Measurements from ENCODE around the gene UBL5. TPM values are rescaled to one million over a fixed set of nuclear protein-coding genes. Genes with fewer than 3 reads are reported as not detected.

Gene UBL5
- total RNA-seq, 2 donors from 2014 or later, result 316 to 384 TPM

DNA sequence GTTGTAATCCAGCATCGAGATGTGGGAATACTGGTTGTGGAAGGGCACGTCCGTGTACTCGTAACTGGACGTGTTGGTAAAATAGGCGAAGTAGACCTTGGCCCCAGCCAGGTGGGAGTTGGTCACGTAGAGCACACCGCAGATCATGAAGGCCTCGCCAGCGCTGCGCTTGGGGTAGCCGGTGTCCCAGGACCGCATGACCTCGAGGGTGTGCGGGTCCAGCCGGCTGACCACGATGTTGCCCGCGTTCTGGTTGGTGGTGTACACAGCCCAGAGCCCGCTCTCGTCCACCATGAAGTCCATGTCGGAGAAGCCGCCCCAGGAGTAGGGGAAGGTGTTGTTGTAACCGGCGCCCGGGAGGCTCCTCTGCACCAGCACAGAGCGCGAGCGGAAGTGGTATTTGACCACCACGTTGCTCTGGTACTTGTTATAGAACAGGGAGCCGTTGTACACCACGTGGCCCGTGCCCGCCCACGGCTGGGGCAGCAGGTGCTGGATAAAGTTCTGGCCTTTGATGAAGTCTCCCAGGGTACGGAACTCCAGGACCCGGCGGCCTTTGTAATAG is 26.6 kb downstream of the UBL5 start:
- Histone ChIP-seq H3K9ac (ENCODE audit: low read depth in 2 of 2, low read length in 2 of 2) (no peak overlapping the region), H3K36me3 (no peaks in the 10 kb centered on the region), H3K4me3 (no peak overlapping the region), H3K4me1 (no peaks in the 10 kb centered on the region), H3K9me3 (no peaks in the 10 kb centered on the region), H3K27me3 (no peaks in the 10 kb centered on the region), H3K27ac (no peak overlapping the region)
- DNase-seq, result no peak
- TF ChIP-seq, protein P1, sequence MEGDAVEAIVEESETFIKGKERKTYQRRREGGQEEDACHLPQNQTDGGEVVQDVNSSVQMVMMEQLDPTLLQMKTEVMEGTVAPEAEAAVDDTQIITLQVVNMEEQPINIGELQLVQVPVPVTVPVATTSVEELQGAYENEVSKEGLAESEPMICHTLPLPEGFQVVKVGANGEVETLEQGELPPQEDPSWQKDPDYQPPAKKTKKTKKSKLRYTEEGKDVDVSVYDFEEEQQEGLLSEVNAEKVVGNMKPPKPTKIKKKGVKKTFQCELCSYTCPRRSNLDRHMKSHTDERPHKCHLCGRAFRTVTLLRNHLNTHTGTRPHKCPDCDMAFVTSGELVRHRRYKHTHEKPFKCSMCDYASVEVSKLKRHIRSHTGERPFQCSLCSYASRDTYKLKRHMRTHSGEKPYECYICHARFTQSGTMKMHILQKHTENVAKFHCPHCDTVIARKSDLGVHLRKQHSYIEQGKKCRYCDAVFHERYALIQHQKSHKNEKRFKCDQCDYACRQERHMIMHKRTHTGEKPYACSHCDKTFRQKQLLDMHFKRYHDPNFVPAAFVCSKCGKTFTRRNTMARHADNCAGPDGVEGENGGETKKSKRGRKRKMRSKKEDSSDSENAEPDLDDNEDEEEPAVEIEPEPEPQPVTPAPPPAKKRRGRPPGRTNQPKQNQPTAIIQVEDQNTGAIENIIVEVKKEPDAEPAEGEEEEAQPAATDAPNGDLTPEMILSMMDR (IDR thresholded peaks at IDR 0.05), result no peak
- intact Hi-C loops (cut with DNase I), result no loop called here

DNA sequence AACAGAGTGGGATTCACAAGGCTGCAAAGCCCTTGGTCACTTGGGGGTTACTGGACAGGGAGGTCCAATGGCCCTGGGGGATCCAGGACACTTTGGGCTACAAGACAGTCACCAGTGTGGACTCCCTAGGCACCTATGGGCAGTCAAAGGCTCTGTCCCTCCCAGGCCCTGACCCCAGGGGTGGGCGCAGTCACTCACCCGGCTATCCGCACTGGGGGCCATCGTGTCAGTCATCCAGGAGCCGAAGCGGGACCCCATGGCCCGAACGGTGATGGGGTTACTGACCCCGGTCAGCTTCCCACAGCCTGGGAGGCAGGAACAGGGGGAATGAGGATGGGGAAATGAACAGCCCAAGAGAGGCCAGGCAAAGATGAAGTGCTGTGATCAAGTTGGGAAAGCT is 28.9 kb downstream of the UBL5 start:
- intact Hi-C loops (cut with DNase I), result no loop called here
- H3K4me3 ChIP-seq, result no peak overlapping the region
- TF ChIP-seq, protein P1 (IDR thresholded peaks at IDR 0.05), result no peak
- no peaks in the 10 kb centered on the region for H3K36me3 ChIP-seq
- no peaks in the 10 kb centered on the region for H3K9me3 ChIP-seq
- H3K9ac ChIP-seq (ENCODE audit: low read depth in 2 of 2, low read length in 2 of 2), result no peak overlapping the region
- H3K27me3 ChIP-seq, result no peaks in the 10 kb centered on the region
- H3K27ac ChIP-seq, result no peak overlapping the region
- H3K4me1 ChIP-seq, result no peaks in the 10 kb centered on the region
- DNase-seq, result no peak

DNA sequence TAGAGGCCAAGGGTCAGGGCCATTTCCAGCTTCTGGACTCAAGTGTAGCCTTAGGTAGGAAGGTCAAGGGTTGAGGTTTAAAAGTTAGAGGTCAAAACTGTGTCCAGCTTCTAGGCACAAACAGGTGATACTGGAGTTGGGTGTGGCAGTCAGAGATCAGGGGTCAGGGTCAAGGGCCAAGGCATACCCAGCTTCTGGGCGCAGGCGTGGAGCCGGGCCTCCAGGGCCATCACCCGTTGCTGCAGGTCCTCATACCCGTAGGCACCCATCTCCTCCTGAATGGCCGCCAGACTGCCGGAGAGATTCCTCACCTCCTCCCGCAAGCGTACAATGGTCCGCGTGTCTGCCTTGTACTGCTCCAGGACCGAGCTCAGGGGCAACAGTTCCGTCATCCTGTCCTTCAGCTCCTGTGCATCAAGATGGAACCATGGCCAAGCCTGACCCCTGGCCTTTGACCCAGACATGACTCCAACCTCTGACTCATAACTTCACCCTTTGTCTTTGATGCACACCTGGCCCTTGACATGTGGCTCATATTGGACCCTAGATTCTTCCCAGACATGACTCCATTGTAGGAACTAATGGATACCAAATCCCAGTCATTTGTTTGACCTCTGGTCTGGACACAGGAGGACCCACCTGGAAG is 29.5 kb downstream of the UBL5 start:
- no peaks in the 10 kb centered on the region for H3K27me3 ChIP-seq
- TF ChIP-seq, protein P1 (IDR thresholded peaks at IDR 0.05), result no peak
- no peaks in the 10 kb centered on the region for H3K9me3 ChIP-seq
- no peak overlapping the region for H3K27ac ChIP-seq
- no peak overlapping the region for H3K9ac ChIP-seq (ENCODE audit: low read depth in 2 of 2, low read length in 2 of 2)
- no peak overlapping the region for H3K4me3 ChIP-seq
- intact Hi-C loops (cut with DNase I), result no loop called here
- H3K36me3 ChIP-seq, result no peaks in the 10 kb centered on the region
- no peaks in the 10 kb centered on the region for H3K4me1 ChIP-seq
- no peak for DNase-seq

DNA sequence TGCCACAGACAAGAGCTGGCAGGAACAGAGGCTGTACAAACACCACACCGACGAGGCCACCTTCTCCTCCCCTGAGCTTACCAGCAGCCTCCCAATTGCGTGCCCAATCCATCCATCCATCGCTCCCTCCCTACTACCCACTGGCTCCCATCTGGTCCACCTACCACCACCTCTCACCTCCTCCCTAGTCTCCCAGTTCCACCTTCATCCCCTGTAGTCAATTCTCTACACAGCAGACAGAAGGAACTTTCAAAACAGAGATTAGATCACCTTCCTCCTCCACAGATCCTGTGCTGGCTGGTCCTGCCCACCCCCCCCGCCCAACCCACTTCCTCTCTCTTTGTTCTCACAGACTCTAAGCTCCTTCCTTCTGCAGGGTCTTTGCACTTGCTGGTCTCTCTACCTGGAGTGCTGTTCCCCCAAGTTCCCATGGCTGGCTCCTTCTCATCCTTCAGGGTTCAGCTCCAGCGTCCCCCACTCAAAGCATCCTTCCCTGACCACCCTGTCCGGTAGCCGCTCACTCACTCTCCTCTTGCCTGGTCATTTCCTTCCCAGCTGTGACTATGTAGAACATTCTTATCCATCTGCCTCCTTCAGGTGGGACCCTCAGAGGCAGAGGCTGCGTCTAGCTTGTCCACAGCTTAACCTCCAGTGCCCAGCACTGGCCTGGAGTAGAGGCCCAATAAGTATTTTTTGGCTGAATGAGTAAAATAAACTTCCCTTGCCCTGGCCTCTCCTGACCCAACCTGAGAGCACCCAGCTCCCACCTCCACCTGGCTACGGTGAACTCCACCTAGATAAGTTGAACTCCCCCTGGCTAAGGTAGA is 30.4 kb downstream of the UBL5 start:
- Histone ChIP-seq H3K9ac (ENCODE audit: low read depth in 2 of 2, low read length in 2 of 2) (no peak overlapping the region), H3K27me3 (no peaks in the 10 kb centered on the region), H3K4me3 (no peak overlapping the region), H3K4me1 (no peaks in the 10 kb centered on the region), H3K36me3 (no peaks in the 10 kb centered on the region), H3K27ac (no peak overlapping the region), H3K9me3 (no peaks in the 10 kb centered on the region)
- TF ChIP-seq, protein P1 (IDR thresholded peaks at IDR 0.05), result no peak
- DNase-seq, result no peak
- intact Hi-C loops (cut with DNase I), result no loop called here

DNA sequence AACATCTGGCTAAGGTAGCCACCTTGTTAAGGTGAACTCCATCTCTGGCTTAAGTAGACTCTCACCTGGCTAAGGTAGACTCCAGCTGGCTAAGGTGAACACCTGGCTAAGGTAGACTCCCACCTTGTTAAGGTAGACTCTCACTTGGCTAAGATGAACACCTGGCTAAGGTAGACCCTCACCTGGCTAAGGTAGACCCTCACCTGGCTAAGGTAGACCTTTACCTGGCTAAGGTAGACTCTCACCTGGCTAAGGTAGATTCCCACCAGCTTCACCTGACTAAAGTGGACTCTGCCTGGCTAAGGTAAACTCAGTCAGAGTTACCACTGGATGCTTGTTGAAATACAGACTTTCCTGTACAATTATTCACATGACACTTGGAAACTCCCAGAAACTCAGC is 31.0 kb downstream of the UBL5 start:
- no peak overlapping the region for H3K9ac ChIP-seq (ENCODE audit: low read depth in 2 of 2, low read length in 2 of 2)
- intact Hi-C loops (cut with DNase I), result no loop called here
- TF ChIP-seq, protein P1 (IDR thresholded peaks at IDR 0.05), result no peak

More for the DNA sequence above, 31.0 kb downstream of the UBL5 start:
- Histone ChIP-seq H3K27me3 (no peaks in the 10 kb centered on the region), H3K9me3 (no peaks in the 10 kb centered on the region), H3K27ac (no peak overlapping the region), H3K36me3 (no peaks in the 10 kb centered on the region), H3K4me1 (no peaks in the 10 kb centered on the region), H3K4me3 (no peak overlapping the region)
- no peak for DNase-seq

Measured in colonic mucosa (tissue), 4 donors.